DMS53 treated with DMSO at 0.1 percent for 48 hours (cell line): ENCODE measurements around the gene DCLK1.

ENCODE experiments used
- DNase-seq: peaks from one replicate; lab custom pipeline; 2025; ENCODE audit not compliant: unreplicated experiment; lab: John Stamatoyannopoulos, UW

DCLK1 gene

GRCh38 chr13:35909837-35910540 lies 221.2 kb downstream of the DCLK1 start:
- DNase-seq, result no peak

GRCh38 chr13:35909091-35909490 lies 222.1 kb downstream of the DCLK1 start:
- DNase-seq, result no peak

- DNase-seq, result no peak
Measured at GRCh38 chr13:35908226-35908625, 223.0 kb downstream of the DCLK1 start.

GRCh38 chr13:35906636-35907035 lies 224.5 kb downstream of the DCLK1 start:
- DNase-seq, result no peak

- no peak for DNase-seq
Measured at GRCh38 chr13:35903075-35903474, 228.1 kb downstream of the DCLK1 start.

- no peak for DNase-seq
Measured at GRCh38 chr13:35898041-35898440, 233.1 kb downstream of the DCLK1 start.

DNA sequence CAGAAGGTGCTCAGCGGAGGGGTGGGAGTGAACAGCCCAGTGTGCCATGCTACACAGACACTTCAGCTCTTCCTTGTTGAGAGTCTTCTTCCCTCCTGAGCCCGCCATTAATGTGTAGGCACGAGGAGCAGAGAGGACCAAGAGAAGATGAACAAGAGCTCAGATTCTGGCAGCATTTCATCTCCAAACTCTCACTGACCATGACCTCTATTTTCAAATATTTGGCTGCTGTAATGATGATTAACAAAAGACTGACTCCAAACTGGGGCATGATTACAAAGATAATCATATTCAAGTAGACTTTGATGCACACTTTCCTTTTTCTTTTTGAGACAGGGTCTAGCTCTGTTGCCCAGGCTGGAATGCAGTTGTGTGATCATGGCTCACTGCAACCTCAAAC lies 236.5 kb downstream of the DCLK1 start:
- DNase-seq, result no peak

DNA sequence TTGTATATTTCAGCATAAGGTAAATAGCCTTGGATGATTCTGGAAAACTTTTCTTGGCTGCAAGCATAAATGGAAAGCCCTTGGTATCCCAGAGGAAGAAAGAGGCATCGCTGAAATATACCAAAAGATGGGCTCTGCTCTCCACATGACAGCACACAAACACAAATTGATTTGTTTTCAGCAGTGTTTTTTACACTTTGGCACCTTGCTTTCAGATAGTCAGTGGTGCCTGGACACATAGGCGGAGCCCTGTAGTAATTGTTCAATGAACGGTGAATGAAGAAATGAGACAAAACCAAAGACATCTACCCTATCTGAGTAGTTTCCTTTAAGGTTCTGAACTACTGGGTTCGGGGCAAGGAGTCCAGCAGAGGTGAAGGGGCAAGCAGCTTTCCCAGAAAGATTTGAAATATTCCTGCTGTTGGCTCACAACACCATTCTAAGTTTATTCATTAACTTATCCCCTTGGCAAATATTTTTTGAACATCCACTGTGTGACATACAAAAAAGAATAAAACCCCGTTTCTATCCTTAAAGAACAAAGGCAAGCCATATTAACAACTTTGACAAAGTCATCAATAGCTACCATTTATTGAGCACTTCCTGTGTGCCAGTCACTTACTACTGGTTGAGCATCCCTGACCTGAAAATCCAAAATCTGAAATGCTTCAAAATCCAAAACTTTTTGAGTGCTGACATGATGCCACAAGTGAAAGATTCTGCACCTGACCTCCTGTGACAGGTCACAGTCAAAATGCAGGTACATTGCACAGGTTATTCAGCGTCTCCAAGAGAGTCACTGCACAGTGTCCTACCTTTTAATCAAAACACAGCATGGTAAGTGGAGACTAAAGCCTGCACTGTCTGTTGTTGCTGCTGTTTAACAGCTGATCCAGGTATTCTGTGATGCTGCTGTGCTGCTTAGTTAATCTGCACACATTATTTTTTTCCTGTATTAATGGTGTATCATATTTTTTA lies 238.1 kb downstream of the DCLK1 start:
- no peak for DNase-seq

DNA sequence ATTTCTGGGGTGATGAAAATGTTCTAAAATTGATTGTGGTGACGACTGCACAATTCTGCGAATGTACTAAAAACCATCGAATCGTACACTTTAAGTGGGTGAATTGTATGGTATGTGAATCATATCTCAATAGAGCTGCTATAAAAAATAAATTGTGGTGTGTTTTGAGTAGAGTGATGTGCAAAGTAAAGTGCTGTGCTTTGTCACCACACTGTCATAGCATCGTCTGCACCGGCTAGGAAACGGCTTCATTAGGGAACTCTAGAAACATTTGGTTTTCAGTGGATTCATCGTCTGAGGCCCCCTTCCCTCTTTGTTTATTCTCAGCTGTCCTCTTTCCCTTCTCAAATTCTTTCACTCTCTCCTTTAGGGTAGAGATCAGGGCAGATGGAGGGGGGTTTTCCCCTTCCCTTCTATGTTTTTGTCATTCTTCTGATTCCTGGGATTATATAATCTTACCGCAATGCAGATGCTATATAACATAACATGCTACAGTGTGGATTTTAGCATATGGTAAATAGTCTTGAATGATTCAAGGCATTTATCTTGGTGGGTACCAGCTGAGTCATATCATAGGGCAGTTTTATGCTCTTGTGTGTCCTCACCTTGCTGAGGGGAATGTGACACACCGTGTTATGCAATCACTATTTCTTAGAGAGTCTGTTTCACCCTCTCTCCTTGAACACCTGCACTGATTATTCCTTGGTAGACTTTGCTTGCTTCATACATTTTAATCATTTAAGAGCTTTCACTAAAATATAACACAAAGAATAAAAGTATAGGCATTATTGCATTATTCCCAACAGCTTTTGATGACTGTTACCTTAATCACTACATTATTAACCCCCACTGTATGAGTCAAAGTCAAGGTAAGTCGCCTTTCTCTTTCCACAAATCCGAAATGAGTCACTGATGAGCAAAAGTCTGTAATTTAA lies 239.4 kb downstream of the DCLK1 start:
- DNase-seq, result no peak

- no peak for DNase-seq
Measured at GRCh38 chr13:35889560-35889959, 241.6 kb downstream of the DCLK1 start.

DNA sequence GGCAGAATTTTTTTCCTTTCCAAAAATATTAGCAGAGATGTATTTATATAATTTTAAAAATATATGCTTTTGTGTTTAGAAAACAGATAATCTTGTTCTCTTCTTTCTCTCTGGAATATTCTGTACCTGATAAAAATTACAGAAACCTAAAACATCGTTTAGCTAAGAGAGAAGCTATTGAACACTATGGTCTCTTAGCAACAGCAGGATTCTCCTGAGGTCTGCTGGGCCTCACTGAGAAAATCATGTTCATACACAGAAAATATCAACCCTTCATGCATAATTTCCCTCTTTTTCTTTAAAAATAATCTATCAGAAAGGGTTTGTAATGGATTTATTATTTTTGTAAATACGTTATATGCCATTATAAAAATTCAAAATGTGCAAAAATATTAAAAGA lies 242.2 kb downstream of the DCLK1 start:
- DNase-seq, result no peak

DNA sequence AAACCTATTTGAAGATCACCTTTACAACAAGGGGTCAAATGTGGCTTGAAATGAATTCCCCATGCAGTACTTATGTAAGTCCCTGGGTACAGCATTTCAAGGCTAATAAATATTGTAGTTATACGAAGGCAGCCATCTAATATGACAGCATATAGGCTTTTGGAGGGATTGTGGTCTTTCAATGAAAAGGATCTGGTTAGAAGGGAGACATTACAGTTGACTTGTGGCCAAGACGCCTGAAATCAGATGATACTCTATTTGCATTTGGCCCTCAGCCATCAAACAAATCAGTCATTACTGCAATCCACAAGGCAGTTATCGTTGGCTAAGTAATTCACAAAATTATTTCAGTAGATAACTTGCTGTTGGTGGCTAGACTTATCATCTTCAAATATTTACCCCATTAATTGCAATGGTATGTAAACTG lies 242.7 kb downstream of the DCLK1 start:
- no peak for DNase-seq

GRCh38 chr13:35887115-35887666 lies 244.0 kb downstream of the DCLK1 start:
- no peak for DNase-seq

DNA sequence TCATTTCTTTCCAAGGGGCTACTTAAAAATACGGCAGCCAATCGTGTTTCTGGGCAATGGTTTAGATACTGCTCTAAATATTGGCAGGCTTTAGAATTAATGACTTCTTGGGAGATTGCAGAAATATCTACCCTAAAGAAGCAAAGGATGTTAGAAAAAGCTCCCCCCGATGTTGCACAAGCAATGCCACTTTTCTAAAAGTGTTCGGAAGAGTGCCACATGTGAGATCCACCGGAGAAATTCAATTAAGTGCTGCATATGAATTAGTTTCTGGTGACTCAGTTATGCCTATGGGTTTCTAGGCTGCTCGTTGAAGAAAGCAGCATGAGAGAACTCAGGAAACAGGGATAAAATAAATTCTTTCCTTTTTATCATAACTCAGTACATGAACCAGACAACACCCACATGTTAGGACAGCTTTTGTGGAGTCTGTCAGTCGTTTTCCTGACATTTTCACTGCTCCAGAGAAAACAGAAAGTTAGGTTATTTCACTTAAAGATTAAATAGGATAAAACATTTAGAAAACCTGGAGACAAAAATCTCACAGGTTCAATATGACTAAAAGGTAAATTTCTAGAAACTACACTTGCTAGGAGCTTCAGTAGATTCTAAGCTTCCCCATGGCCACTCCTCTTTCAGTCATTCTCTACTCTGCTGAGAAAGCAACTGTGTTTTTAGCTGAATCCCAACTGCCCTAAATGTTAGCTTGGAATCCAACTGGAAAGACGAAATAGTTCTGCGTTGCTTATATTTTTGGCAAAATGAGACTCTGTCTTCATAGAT lies 244.7 kb downstream of the DCLK1 start:
- DNase-seq, result no peak

DNA sequence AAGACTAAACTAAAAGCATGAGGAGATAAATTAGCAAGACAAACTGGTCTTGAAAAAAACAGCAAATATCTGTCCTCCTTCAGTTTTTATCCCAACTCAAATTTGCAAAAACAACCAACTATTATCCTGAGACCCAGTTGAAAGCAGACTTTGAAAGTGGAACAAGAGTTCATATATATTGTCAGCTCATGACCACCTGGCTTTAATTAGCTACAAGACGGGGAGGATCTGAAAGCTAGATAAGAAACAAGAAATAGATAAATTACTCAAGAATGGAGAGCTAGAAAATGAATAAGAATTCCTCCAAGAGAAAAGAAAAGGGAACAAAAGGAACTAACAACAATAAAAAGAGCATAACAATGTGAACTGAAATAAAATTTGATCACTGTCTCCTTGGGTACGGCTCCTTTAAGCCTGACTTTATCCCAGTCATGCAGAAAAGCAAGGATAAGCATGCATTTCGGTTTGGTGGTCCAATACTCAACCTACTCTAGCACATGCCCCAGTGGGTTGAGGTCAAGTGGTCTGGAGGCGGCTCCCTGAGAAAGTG lies 246.9 kb downstream of the DCLK1 start:
- DNase-seq, result no peak

DNA sequence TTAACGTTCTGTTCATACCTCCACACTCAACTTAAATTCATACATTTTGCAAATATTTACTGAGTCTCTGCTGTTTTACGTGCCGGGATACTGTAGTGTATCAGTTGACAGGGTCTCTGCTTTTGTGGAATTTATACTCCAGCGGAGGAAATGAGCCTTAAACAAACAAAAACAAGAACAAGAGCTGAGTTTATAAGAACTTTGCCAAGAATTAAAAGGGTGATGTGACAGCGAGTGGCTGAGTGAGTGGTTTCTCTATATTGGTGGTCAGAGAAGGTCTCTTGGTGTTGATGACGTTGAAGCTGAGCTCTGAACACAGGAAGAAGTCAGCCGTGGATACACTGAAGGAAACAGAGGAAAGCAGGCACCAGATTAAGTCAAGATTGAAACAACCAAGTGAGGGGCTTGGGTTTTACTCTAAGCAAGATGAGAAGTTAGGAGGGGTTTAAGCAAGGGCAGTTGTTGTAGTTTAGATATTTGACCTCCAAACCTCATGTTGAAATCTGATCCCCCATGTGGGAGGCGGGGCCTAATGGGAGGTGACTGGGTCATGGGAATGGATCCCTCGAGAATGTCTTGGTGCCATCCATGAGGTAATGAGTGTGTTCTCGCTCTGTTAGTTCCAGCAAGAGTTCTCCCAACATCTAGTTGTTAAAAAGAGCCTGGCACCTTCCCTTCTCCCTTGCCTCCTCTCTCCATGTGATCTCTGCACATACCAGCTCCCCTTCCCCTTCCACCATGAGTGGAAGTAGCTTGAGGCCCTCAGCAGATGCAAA lies 248.3 kb downstream of the DCLK1 start:
- peak; percentile 16 for DNase-seq

DNA sequence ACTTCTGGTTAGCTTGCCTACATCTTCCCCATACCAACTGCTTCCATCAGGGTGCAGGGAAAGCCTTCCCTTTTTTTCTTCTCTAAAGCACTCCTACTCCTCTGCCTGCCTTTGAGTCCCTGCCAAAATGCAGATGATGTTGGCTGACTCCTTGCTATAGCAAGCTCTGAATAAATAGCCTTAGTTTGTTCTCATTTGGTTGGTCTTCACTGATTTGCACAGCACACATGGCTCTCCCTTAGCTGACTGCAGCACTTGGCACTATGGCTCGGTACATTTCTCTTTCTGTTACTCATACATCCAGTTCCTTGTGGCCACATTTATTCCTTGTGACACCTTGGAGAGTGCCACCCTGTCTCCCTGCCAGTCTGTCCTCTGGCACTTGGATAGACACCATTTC lies 249.8 kb downstream of the DCLK1 start:
- no peak for DNase-seq

- DNase-seq, result no peak
Measured at GRCh38 chr13:35879111-35879510, 252.1 kb downstream of the DCLK1 start.

DNA sequence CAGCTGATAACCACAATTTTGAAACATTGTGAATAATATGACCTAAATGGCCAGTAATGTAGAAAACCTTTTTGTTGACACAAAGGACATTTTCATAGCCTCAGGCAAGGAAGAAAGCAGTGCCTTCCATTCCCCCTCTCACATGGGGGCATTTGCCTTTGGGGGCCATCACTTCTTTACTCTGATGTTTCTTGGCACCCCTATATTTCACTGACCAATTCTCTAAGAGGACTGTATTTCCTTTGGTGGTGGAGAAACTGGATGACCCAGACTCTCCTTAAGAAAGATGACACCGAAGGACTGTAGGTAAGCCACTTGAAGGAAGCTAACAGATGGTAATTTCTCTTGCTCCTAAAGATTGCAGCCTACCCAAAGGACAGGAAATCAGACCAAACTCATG lies 254.6 kb downstream of the DCLK1 start:
- no peak for DNase-seq
